GM12865 (cell line): Measurements from ENCODE around the gene TPPP.

Experiments
- DNase-seq: peaks from one replicate; pipeline ENCODE4 v3.0.0; 2010; ENCODE audit warnings: low read depth
- H3K4me3 ChIP-seq: 2 replicates; pipeline ENCODE4 v1.5.1; 2011; ENCODE audit warnings: mild to moderate bottlenecking, low read depth, low read length, control low read depth
- TF ChIP-seq, protein P1 (sequence below): IDR thresholded peaks from 2 replicates; pipeline ENCODE4 v1.5.1; 2011; ENCODE audit warnings: low read length, control low read depth, low read depth, inconsistent platforms; ENCODE audit not compliant: insufficient read depth; ENCODE audit errors: missing control alignments

TPPP gene

DNA sequence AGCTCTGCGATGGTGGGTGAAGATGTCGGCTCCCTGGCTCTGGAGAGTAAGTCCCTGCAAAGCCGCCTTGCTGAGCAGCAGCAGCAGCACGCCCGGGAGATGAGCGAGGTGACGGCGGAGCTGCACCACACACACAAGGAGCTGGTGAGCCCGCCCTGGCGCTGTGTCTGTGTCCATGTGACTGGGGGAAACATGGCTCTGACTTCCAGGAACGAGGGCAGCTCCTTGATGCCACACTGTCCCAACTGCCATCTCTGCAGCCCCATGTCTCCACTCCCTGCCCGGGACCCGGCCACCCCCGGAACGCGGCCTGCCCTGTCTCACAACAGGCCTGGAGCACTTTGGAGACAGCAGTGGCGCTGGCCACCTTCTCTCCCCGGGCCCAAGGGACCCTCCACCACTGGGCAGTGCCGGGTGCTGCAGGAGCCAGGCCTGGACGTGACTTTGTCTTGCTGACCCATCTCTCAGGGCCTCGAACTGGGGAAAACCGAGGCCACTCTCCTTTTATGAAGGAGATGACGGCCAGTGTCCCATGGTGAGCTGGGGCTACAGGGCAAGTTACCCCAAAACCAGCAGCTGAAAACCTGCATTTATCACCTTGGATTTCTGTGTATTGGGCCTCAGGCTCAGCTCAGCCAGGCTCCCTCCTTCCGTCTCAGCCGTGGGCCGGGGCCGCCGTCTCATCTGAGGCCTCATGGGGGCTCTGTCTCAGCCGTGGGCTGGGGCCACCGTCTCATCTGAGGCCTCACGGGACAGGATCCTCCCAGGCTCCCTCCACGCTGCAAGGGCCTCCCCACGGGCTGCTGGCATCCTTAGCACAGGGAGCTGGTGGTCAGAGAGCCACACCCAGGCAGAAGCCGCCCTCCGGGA lies 52.5 kb downstream of the TPPP start:
- H3K4me3 ChIP-seq, result no peak overlapping the region
- no peak for DNase-seq
- TF ChIP-seq, protein P1, sequence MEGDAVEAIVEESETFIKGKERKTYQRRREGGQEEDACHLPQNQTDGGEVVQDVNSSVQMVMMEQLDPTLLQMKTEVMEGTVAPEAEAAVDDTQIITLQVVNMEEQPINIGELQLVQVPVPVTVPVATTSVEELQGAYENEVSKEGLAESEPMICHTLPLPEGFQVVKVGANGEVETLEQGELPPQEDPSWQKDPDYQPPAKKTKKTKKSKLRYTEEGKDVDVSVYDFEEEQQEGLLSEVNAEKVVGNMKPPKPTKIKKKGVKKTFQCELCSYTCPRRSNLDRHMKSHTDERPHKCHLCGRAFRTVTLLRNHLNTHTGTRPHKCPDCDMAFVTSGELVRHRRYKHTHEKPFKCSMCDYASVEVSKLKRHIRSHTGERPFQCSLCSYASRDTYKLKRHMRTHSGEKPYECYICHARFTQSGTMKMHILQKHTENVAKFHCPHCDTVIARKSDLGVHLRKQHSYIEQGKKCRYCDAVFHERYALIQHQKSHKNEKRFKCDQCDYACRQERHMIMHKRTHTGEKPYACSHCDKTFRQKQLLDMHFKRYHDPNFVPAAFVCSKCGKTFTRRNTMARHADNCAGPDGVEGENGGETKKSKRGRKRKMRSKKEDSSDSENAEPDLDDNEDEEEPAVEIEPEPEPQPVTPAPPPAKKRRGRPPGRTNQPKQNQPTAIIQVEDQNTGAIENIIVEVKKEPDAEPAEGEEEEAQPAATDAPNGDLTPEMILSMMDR, result no peak

DNA sequence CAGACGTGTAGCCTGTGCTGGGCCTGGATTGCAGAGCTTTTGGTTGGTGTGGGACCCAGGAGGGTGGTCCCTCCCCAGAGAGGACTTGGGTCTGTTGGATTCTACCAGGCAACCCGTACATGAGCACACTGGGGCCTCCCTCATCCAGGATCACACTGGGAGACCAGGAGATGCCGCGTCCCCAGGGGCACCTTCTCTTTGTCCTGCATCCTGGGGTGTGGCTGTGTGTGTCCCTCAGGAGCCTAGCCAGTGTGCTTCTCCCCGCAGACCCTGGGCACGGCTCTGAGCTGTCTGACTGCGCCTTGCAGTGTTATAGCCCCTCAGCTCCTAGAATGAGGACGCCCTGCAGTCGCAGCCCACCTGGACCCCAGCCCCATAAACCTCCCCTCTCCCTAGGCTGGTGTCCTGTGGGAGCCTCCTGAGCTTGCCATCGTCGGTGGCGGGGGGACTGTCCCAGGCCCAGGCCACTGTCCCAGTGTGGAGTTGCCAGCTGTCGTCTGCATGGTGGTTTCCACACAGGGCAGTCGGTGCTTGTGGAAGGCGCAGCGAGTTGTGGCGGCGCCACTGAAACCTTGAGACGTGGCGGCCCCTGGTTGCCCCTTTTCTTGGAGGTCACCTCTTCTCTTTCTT lies 53.5 kb downstream of the TPPP start:
- no peak overlapping the region for H3K4me3 ChIP-seq
- DNase-seq, result no peak
- TF ChIP-seq, protein P1, result no peak

DNA sequence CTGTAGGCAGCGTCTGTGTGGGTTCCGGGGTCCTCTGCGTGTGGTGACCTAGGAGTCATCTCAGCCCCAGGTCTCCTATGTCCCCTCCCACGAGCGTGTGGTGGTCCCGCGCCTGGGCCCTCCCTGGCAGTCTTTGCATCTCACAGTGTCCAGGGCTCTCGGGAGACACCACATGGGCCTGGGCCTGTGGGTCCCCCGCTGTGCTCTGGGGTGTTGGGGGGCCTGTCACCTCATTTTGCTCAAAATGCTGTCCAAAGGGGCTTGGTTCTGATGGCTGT lies 54.0 kb downstream of the TPPP start:
- no peak for DNase-seq
- TF ChIP-seq, protein P1, result no peak
- no peak overlapping the region for H3K4me3 ChIP-seq

DNA sequence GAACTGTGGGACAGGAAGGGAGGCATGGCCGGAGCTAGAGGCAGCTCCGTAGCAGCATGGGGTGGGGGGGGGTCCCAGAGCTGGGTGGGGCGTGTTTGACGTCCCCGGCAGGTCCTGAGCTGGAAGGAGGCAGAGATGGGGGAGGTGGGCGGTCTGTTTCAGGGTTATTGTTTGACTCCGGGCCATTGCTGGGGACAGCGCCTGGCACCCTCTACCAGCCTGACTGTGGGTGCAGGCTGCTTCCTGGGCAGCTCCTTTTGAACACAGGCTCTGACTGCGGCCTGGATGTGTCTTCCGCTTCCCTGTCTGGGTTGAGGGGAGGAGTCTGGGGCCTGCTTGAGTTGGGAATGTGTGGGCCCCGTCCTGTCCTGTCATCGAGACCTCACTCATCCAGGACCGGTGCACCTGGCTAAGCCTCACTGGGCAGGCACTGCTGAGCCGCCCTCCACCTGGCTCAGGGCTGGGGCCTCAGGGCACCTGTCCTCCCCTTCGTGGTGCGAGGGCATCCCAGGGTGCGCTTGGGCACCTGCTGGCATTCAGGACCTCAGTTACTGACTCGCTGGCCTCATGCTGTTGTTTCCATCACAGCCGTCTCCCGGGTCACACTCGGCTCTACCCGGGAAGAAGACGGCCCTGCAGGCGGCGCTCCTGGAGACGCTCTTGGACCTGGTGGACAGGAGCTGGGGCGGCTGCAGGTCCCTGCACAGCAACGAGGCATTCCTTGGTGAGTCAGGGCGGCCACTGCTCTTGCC lies 54.5 kb downstream of the TPPP start:
- TF ChIP-seq, protein P1, result no peak
- no peak overlapping the region for H3K4me3 ChIP-seq
- DNase-seq, result no peak

DNA sequence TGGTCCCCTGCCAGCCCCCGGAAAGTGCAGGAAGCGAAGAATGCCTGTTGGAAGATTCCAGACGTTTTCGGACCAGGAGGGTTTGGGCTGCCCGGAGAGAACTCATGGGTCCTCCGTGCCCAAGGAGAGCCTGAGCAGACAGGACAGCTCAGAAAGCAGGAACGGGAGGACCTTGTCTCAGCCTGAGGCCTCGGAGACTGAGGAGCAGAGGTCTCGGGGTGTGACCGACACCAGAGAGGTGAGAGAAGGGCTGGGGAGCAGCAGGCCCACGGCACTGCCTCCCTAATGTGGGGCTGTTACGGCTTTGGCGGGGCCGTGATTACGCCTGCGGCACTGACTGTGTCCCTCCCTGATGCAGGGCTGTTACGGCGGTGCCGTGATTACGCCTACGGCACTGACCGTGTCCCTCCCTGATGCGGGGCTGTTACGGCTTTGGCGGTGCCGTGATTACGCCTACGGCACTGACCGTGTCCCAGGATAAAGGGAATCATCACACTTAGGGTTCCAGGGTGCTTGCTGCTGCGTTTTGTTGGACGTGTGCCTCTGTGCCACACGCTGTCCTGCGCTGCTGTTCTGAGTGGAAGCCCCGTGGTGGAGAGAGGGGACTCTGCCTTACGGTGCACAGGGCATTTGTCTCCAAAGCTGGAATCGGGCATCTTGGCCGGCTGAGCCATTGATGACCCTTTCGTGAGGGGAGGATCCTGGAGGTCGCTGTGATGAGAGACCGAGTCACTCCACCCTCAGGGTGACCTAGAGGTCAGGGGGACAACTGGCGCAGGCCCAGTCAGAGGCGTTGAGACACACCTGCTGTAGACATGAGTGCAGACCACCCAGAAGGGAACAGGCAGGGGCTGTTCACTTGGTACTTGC lies 55.3 kb downstream of the TPPP start:
- no peak for DNase-seq
- no peak overlapping the region for H3K4me3 ChIP-seq
- TF ChIP-seq, protein P1, result no peak

DNA sequence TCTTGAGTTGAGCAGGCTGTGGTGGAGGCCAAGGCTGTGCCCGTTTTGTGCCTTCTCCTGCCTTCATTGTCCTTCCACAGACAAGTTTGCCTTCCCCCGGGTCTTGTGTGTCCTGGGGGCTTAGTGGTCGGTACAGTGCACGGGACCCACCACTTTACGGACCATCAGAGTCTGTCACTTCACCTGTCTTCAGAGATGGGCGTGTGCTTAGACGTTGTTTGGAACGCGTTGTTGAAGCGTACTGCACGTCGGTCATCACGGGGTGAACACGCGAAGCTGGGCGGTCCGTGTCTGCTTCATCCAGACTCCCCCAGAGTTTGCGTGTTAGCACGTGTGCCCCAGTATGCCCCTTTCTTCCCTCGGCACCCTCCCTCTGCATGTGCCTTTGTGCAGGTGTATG lies 56.2 kb downstream of the TPPP start:
- DNase-seq, result no peak

More for the DNA sequence above, 56.2 kb downstream of the TPPP start:
- TF ChIP-seq, protein P1, result no peak
- no peak overlapping the region for H3K4me3 ChIP-seq
